Endothelial cell (in vitro differentiated cells): ENCODE data around the gene PCDHGC5. TPM values are rescaled to one million over a fixed set of nuclear protein-coding genes. Genes with fewer than 3 reads are reported as not detected.
A peak's percentile ranks its signal among the peaks of the same experiment; 100 is the strongest.

ENCODE experiments used
- DNase-seq: peaks from one replicate; pipeline ENCODE4 v3.0.0; 2021; ENCODE audit warnings: low spot score
- H3K27ac Mint-ChIP-seq: one replicate; pipeline ENCODE4 v1.8.0; 2021; ENCODE audit warnings: mixed read lengths, inconsistent platforms; ENCODE audit not compliant: unreplicated experiment
- H3K27me3 Mint-ChIP-seq: one replicate; pipeline ENCODE4 v1.8.0; 2021; ENCODE audit warnings: mild to moderate bottlenecking, moderate library complexity, mixed read lengths, inconsistent platforms; ENCODE audit not compliant: unreplicated experiment
- H3K36me3 Mint-ChIP-seq: one replicate; pipeline ENCODE4 v1.8.0; 2021; ENCODE audit warnings: mild to moderate bottlenecking, low read depth, mixed read lengths, inconsistent platforms; ENCODE audit not compliant: unreplicated experiment
- H3K4me1 Mint-ChIP-seq: one replicate; pipeline ENCODE4 v1.8.0; 2021; ENCODE audit warnings: mild to moderate bottlenecking, mixed read lengths, inconsistent platforms; ENCODE audit not compliant: unreplicated experiment
- H3K4me3 Mint-ChIP-seq: one replicate; pipeline ENCODE4 v1.8.0; 2021; ENCODE audit warnings: mild to moderate bottlenecking, mixed read lengths, inconsistent platforms; ENCODE audit not compliant: unreplicated experiment
- H3K9me3 Mint-ChIP-seq: one replicate; pipeline ENCODE4 v1.8.0; 2021; ENCODE audit warnings: mixed read lengths, inconsistent platforms; ENCODE audit not compliant: unreplicated experiment
- CTCF ChIP-seq: fragments of 200-600 bp; sonication (generic); IDR thresholded peaks from one replicate; pipeline ENCODE4 v1.5.0; 2021; ENCODE audit warnings: antibody characterized with exemption; ENCODE audit not compliant: unreplicated experiment
- long read RNA-seq: library from polyadenylated mRNA; unstranded; transcript quantifications from one replicate; pipeline ENCODE4 v2.0.0, GENCODE V29; 2020; ENCODE audit not compliant: unreplicated experiment
- total RNA-seq: library from RNA; stranded (reverse); fragmentation: NEBNext Ultra II Directional; extraction: Animal tissue kit (Norgen Biotek cat#: 25700); gene quantifications from one replicate; pipeline ENCODE4 v1.2.1, GENCODE V29; 2021; ENCODE audit not compliant: unreplicated experiment

PCDHGC5 gene
- total RNA-seq = 2.9 TPM
- long read RNA-seq, partial matches to known transcripts = 0 of 7 reads
- long read RNA-seq, other reads (novel, unspliced or antisense) = 7 of 7 reads

GRCh38 chr5:141488591-141489561, at the start of gene PCDHGC5:
PCDHGC5 (plus strand) TSS chr5:141489081; CDS start chr5:141489241, 160 bp downstream.
- TF ChIP-seq CTCF = no peak
- no peak within 1 kb of the TSS for H3K27ac Mint-ChIP-seq
- peaks cover 46% of the 10 kb centered on the region for H3K36me3 Mint-ChIP-seq
- H3K9me3 Mint-ChIP-seq = no peaks in the 10 kb centered on the region
- H3K27me3 Mint-ChIP-seq = peaks cover 22% of the 10 kb centered on the region
- H3K4me3 Mint-ChIP-seq = peak within 1 kb of the TSS; percentile 25
- DNase-seq = no peak
- H3K4me1 Mint-ChIP-seq = peaks cover 42% of the 10 kb centered on the region

GRCh38 chr5:141439411-141440141, 49.3 kb upstream of the PCDHGC5 start:
- H3K27me3 Mint-ChIP-seq = peaks cover 2% of the 10 kb centered on the region
- peaks cover 20% of the 10 kb centered on the region for H3K36me3 Mint-ChIP-seq
- no peak overlapping the region for H3K27ac Mint-ChIP-seq
- H3K9me3 Mint-ChIP-seq = peaks cover 3% of the 10 kb centered on the region
- no peaks in the 10 kb centered on the region for H3K4me1 Mint-ChIP-seq
- no peak overlapping the region for H3K4me3 Mint-ChIP-seq
- no peak for TF ChIP-seq CTCF
- no peak for DNase-seq

- Mint-ChIP-seq H3K4me3 (no peak overlapping the region), H3K27ac (no peak overlapping the region), H3K4me1 (no peaks in the 10 kb centered on the region), H3K9me3 (peaks cover 3% of the 10 kb centered on the region), H3K27me3 (peaks cover 2% of the 10 kb centered on the region), H3K36me3 (peaks cover 17% of the 10 kb centered on the region)
- no peak for TF ChIP-seq CTCF
- no peak for DNase-seq
Observed at GRCh38 chr5:141440341-141440740, 48.5 kb upstream of the PCDHGC5 start.

GRCh38 chr5:141441571-141442170, 47.2 kb upstream of the PCDHGC5 start:
- TF ChIP-seq CTCF = no peak
- DNase-seq = no peak
- Mint-ChIP-seq H3K27ac (peak overlapping the region; percentile 58), H3K4me1 (no peaks in the 10 kb centered on the region), H3K4me3 (peak overlapping the region; percentile 71), H3K36me3 (peaks cover 17% of the 10 kb centered on the region), H3K27me3 (peaks cover 2% of the 10 kb centered on the region), H3K9me3 (peaks cover 3% of the 10 kb centered on the region)
